Ovary (tissue), 3 donors: ENCODE measurements around the gene MRTFA.

Source experiments
- CTCF ChIP-seq, 3 donors: fragments of 450-650 bp in 2 of 3; fragments of 200-600 bp in 1 of 3; IDR thresholded peaks; one replicate each; pipeline versions ENCODE4 v1.5.1 to v1.8.0; 2016 to 2022; ENCODE audit warnings: antibody characterized with exemption in 3 of 3, mild to moderate bottlenecking in 1 of 3
- EP300 ChIP-seq: sonication (generic); formaldehyde crosslinking; IDR thresholded peaks from one replicate; pipeline ENCODE4 v1.6.1; 2017; ENCODE audit warnings: antibody characterized with exemption
- donor health status: DM: no; HTN: no; CAD: no.

GRCh38 chr22:40476341-40476740, 160.2 kb downstream of the MRTFA start:
- TF ChIP-seq CTCF (IDR thresholded peaks at IDR 0.05), result no peak
- TF ChIP-seq EP300, result no peak
